IPS-NIHi11 (cell line): ENCODE results near the gene PARVB.
A peak's percentile ranks its signal among the peaks of the same experiment; 100 is the strongest.

ENCODE experiments used
- DNase-seq: peaks from one replicate; pipeline ENCODE4 v3.0.0; 2012; ENCODE audit warnings: mixed read lengths, low spot score

PARVB gene

GRCh38 chr22:44185237-44186120, 161.4 kb downstream of the PARVB start:
- no peak for DNase-seq

GRCh38 chr22:44186121-44186510, 162.0 kb downstream of the PARVB start:
- no peak for DNase-seq

GRCh38 chr22:44186737-44187136, 162.6 kb downstream of the PARVB start:
- DNase-seq: no peak

GRCh38 chr22:44187652-44188230, 163.6 kb downstream of the PARVB start:
- no peak for DNase-seq

- DNase-seq: no peak
These were observed 164.2 kb downstream of the PARVB start for GRCh38 chr22:44188316-44188715.

- no peak for DNase-seq
These were observed 165.0 kb downstream of the PARVB start for GRCh38 chr22:44188986-44189630.

GRCh38 chr22:44190381-44190976, 166.4 kb downstream of the PARVB start:
- DNase-seq: no peak

GRCh38 chr22:44191036-44191454, 166.9 kb downstream of the PARVB start:
- no peak for DNase-seq

GRCh38 chr22:44192098-44192815, 168.2 kb downstream of the PARVB start:
- peak; percentile 82 for DNase-seq

- DNase-seq: no peak
These were observed 168.9 kb downstream of the PARVB start for GRCh38 chr22:44192816-44193534.

GRCh38 chr22:44193535-44193891, 169.4 kb downstream of the PARVB start:
- no peak for DNase-seq

GRCh38 chr22:44194569-44194968, 170.5 kb downstream of the PARVB start:
- no peak for DNase-seq

- DNase-seq: no peak
These were observed 171.2 kb downstream of the PARVB start for GRCh38 chr22:44195189-44195871.

GRCh38 chr22:44196241-44196640, 172.1 kb downstream of the PARVB start:
- no peak for DNase-seq

- no peak for DNase-seq
These were observed 172.6 kb downstream of the PARVB start for GRCh38 chr22:44196731-44197131.

- DNase-seq: no peak
These were observed 173.2 kb downstream of the PARVB start for GRCh38 chr22:44197271-44197670.

- no peak for DNase-seq
These were observed 175.1 kb downstream of the PARVB start for GRCh38 chr22:44199164-44199563.

GRCh38 chr22:44199866-44200265, 175.8 kb downstream of the PARVB start:
- DNase-seq: no peak

- DNase-seq: no peak
These were observed 176.3 kb downstream of the PARVB start for GRCh38 chr22:44200451-44200850.

GRCh38 chr22:44200855-44201550, 176.9 kb downstream of the PARVB start:
- no peak for DNase-seq
